Measurements from ENCODE around the gene GPC5.
"Not testable (repeated sequence)": the region's sequence is repeated elsewhere in the genome, so short reads cannot be mapped to it uniquely, and the experiment has no call there.

Gene GPC5

GRCh38 chr13:91825516-91825915, 427.1 kb downstream of the GPC5 start:
- DNase-seq (ENCODE audit: low read depth in 1 of 2, low spot score in 1 of 2) = no peak

- DNase-seq (ENCODE audit: low read depth in 1 of 2, low spot score in 1 of 2) = no peak
These were observed 438.1 kb downstream of the GPC5 start for GRCh38 chr13:91836553-91836952.

GRCh38 chr13:91845612-91846011, 447.2 kb downstream of the GPC5 start:
- no peak for DNase-seq (ENCODE audit: low read depth in 1 of 2, low spot score in 1 of 2)

- no peak for DNase-seq (ENCODE audit: low read depth in 1 of 2, low spot score in 1 of 2)
These were observed 465.3 kb downstream of the GPC5 start for GRCh38 chr13:91863699-91864098.

GRCh38 chr13:91868351-91868750, 469.9 kb downstream of the GPC5 start:
- DNase-seq (ENCODE audit: low read depth in 1 of 2, low spot score in 1 of 2) = no peak

GRCh38 chr13:91878491-91878890, 480.1 kb downstream of the GPC5 start:
- DNase-seq (ENCODE audit: low read depth in 1 of 2, low spot score in 1 of 2) = no peak

- DNase-seq (ENCODE audit: low read depth in 1 of 2, low spot score in 1 of 2) = no peak
These were observed 480.9 kb downstream of the GPC5 start for GRCh38 chr13:91879360-91879759.

GRCh38 chr13:91882918-91883317, 484.5 kb downstream of the GPC5 start:
- DNase-seq (ENCODE audit: low read depth in 1 of 2, low spot score in 1 of 2) = no peak

GRCh38 chr13:91889641-91890040, 491.2 kb downstream of the GPC5 start:
- no peak for DNase-seq (ENCODE audit: low read depth in 1 of 2, low spot score in 1 of 2)

- DNase-seq (ENCODE audit: low read depth in 1 of 2, low spot score in 1 of 2) = no peak
These were observed 492.7 kb downstream of the GPC5 start for GRCh38 chr13:91891141-91891540.

GRCh38 chr13:91893040-91893439, 494.6 kb downstream of the GPC5 start:
- DNase-seq (ENCODE audit: low read depth in 1 of 2, low spot score in 1 of 2) = no peak

GRCh38 chr13:91894316-91894715, 495.9 kb downstream of the GPC5 start:
- DNase-seq (ENCODE audit: low read depth in 1 of 2, low spot score in 1 of 2) = no peak

GRCh38 chr13:91896547-91896946, 498.1 kb downstream of the GPC5 start:
- DNase-seq (ENCODE audit: low read depth in 1 of 2, low spot score in 1 of 2) = no peak

- not testable (repeated sequence) for DNase-seq (ENCODE audit: low read depth in 1 of 2, low spot score in 1 of 2)
These were observed 500.6 kb downstream of the GPC5 start for GRCh38 chr13:91898986-91899385.

GRCh38 chr13:91902291-91902690, 503.9 kb downstream of the GPC5 start:
- no peak for DNase-seq (ENCODE audit: low read depth in 1 of 2, low spot score in 1 of 2)

- no peak for DNase-seq (ENCODE audit: low read depth in 1 of 2, low spot score in 1 of 2)
These were observed 505.6 kb downstream of the GPC5 start for GRCh38 chr13:91904005-91904404.

GRCh38 chr13:91904597-91904996, 506.2 kb downstream of the GPC5 start:
- DNase-seq (ENCODE audit: low read depth in 1 of 2, low spot score in 1 of 2) = no peak

- DNase-seq (ENCODE audit: low read depth in 1 of 2, low spot score in 1 of 2) = no peak
These were observed 509.0 kb downstream of the GPC5 start for GRCh38 chr13:91907398-91907797.

- DNase-seq (ENCODE audit: low read depth in 1 of 2, low spot score in 1 of 2) = no peak
These were observed 511.2 kb downstream of the GPC5 start for GRCh38 chr13:91909617-91910016.

- DNase-seq (ENCODE audit: low read depth in 1 of 2, low spot score in 1 of 2) = no peak
These were observed 524.7 kb downstream of the GPC5 start for GRCh38 chr13:91922969-91923592.

- no peak for DNase-seq (ENCODE audit: low read depth in 1 of 2, low spot score in 1 of 2)
These were observed 532.3 kb downstream of the GPC5 start for GRCh38 chr13:91930687-91931086.

- DNase-seq (ENCODE audit: low read depth in 1 of 2, low spot score in 1 of 2) = no peak
These were observed 535.9 kb downstream of the GPC5 start for GRCh38 chr13:91934354-91934753.

- DNase-seq (ENCODE audit: low read depth in 1 of 2, low spot score in 1 of 2) = no peak
These were observed 548.2 kb downstream of the GPC5 start for GRCh38 chr13:91946498-91947070.

All from stimulated activated CD4-positive, alpha-beta T cell treated with anti-CD3 and anti-CD28 coated beads, Interleukin-15, amount 100 ng/mL, for 1 hour (primary cell).